ENCODE measurements around the gene IL17C. TPM values are rescaled to one million over a fixed set of nuclear protein-coding genes. Genes with fewer than 3 reads are reported as not detected.

The IL17C gene
- total and polyA plus RNA-seq, 10 of the 15 experiments (the other 5 are each of a cell fraction or from before 2014, with no cell fraction given), result not detected

- peak; percentile 34; the same call in 1 of the 2 replicates for TF ChIP-seq NFIC (IDR thresholded peaks at IDR 0.05; ENCODE audit: low read depth, low read length)
- peak; percentile 59; the same call in 1 of the 2 replicates for TF ChIP-seq MTA3 (IDR thresholded peaks at IDR 0.05; ENCODE audit: borderline replicate concordance, low read length)
- peak; percentile 24; the same call in 1 of the 2 replicates for TF ChIP-seq PKNOX1 (IDR thresholded peaks at IDR 0.05)
- peak; percentile 64; the same call in 1 of the 2 replicates for TF ChIP-seq POLR2AphosphoS5 (IDR thresholded peaks at IDR 0.05; ENCODE audit: low read length)
- TF ChIP-seq CREB1 (IDR thresholded peaks at IDR 0.05; ENCODE audit: low read depth), result peak; percentile 79
- TF ChIP-seq MTA2 (IDR thresholded peaks at IDR 0.05; ENCODE audit: low read depth), result peak; percentile 68; the same call in 1 of the 2 replicates
- TF ChIP-seq RFX5 (IDR thresholded peaks at IDR 0.05; ENCODE audit: low read depth, low read length), result no peak
- TF ChIP-seq DPF2 (IDR thresholded peaks at IDR 0.05), result peak; percentile 63; the same call in 1 of the 2 replicates
- TF ChIP-seq STAT3 (IDR thresholded peaks at IDR 0.05; ENCODE audit: low read depth, low read length), result no peak
- peak; percentile 57 for TF ChIP-seq SKIL (IDR thresholded peaks at IDR 0.05; ENCODE audit: low read depth, poor library complexity, severe bottlenecking)
- TF ChIP-seq CHD1 (IDR thresholded peaks at IDR 0.05; ENCODE audit: low read depth, low read length), result no peak
- 0 out of 2 replicates have a peak, but pooled peaks have one; percentile 31 for TF ChIP-seq YY1 (IDR thresholded peaks at IDR 0.05; ENCODE audit: low read depth, low read length)
- TF ChIP-seq SPI1 (IDR thresholded peaks at IDR 0.05; ENCODE audit: borderline replicate concordance, insufficient read depth, low read depth, low read length), result peak; percentile 84; the same call in 1 of the 2 replicates
- no peak for TF ChIP-seq PAX8 (IDR thresholded peaks at IDR 0.05)
- TF ChIP-seq NBN (IDR thresholded peaks at IDR 0.05), result peak; percentile 97
- TF ChIP-seq E2F8 (IDR thresholded peaks at IDR 0.05; ENCODE audit: low read depth, partially characterized antibody), result no peak
- TF ChIP-seq EGR1 (IDR thresholded peaks at IDR 0.05; ENCODE audit: borderline replicate concordance in 1 of 2, low read depth in 2 of 2, low read length in 2 of 2), result peak in 1 of 2 experiments; percentile 92; a peak in 2 of 3 replicates
- TF ChIP-seq NRF1 (conservative IDR thresholded peaks at IDR 0.05; ENCODE audit: low read depth, low read length), result no peak
- TF ChIP-seq TCF12 (IDR thresholded peaks at IDR 0.05; ENCODE audit: low read depth, low read length), result peak; percentile 76
- peak; percentile 61 for TF ChIP-seq MEF2B (IDR thresholded peaks at IDR 0.05; ENCODE audit: partially characterized antibody, poor library complexity, severe bottlenecking)
- no peak for TF ChIP-seq SREBF2 (IDR thresholded peaks at IDR 0.05; ENCODE audit: low read length)
- peak; percentile 87 for TF ChIP-seq ATF2 (IDR thresholded peaks at IDR 0.05; ENCODE audit: low read length)
- TF ChIP-seq KAT2A (conservative IDR thresholded peaks at IDR 0.05; ENCODE audit: control insufficient read depth, low read depth, low read length), result no peak
- TF ChIP-seq TBL1XR1 (IDR thresholded peaks at IDR 0.05; ENCODE audit: low read depth, low read length), result 0 out of 2 replicates have a peak, but pooled peaks have one; percentile 40
These were observed 46.8 kb upstream of the IL17C start (continued) for GRCh38 chr16:88591577-88592021.
